Measurements from ENCODE around the gene ADRA2C. TPM values are rescaled to one million over a fixed set of nuclear protein-coding genes. Genes with fewer than 3 reads are reported as not detected.

The ADRA2C gene
- total and polyA plus RNA-seq, 9 of the 15 experiments (the other 6 are each of a cell fraction or from before 2014, with no cell fraction given), result 0.06 to 0.58 (median 0.14) TPM; not detected in 2

GRCh38 chr4:3742610-3743009 is 23.6 kb upstream of the ADRA2C start:
- Histone ChIP-seq H3K79me2 (ENCODE audit: control insufficient read depth, insufficient read depth, low read length) (no peaks in the 10 kb centered on the region), H3K9me1 (ENCODE audit: control insufficient read depth, insufficient read depth, low read length) (no peaks in the 10 kb centered on the region), H3K4me2 (ENCODE audit: insufficient read depth, low read length) (no peak overlapping the region), H3K4me1 (replicated peaks in 1 of 2; ENCODE audit: control insufficient read depth in 2 of 2, insufficient read depth in 2 of 2, low read length in 2 of 2) (peaks cover 0 to 12% of the 10 kb centered on the region in 2 experiments; a peak in 2 of 5 replicates), H3K9me3 (replicated peaks; ENCODE audit: control insufficient read depth, insufficient read depth, low read depth, low read length) (peaks cover 2% of the 10 kb centered on the region; the same call in 1 of the 2 replicates), H4K20me1 (replicated peaks; ENCODE audit: control insufficient read depth, insufficient read depth, low read length) (no peaks in the 10 kb centered on the region), H3K27me3 (ENCODE audit: control insufficient read depth in 2 of 2, insufficient read depth in 2 of 2, low read length in 2 of 2) (peaks cover 7 to 55% of the 10 kb centered on the region in 2 experiments; a peak in 4 of 5 replicates), H3K27ac (ENCODE audit: extremely low read depth, low read depth, low read length) (no peak overlapping the region), H3K36me3 (ENCODE audit: control insufficient read depth, insufficient read depth, low read length) (no peaks in the 10 kb centered on the region), H2AFZ (ENCODE audit: low read depth, low read length) (no peak overlapping the region), H3K4me3 (no peak overlapping the region), H3K9ac (ENCODE audit: insufficient read depth in 1 of 2, low read depth in 2 of 2, low read length in 2 of 2) (no peak overlapping the region)
- ATAC-seq, result no peak
- intact Hi-C loops (cut with micrococcal nuclease), result no loop called here
- in situ Hi-C loops (cut with MboI), result no loop called here
- FAIRE-seq, result no peak
- 0% methylated on average over 3 of the region's 3 CpGs for WGBS (ENCODE audit: insufficient coverage, low coverage, missing lambda C conversion rate)
- no TSS peak for BruUV-seq (replicated peaks)
- CTCF ChIA-PET (ENCODE audit: low intra/inter-chr PET ratio), result no interaction called here
- DNase-seq (ENCODE audit: extremely low read depth in 1 of 4, low spot score in 3 of 4), result no peak
- TF ChIP-seq DMBX1 (CRISPR knock-in tag; IDR thresholded peaks at IDR 0.05; ENCODE audit: borderline replicate concordance) (no peak), PRPF4 (IDR thresholded peaks at IDR 0.05; ENCODE audit: insufficient read depth, low read depth, low read length, poor library complexity, severe bottlenecking) (no peak), BCOR (IDR thresholded peaks at IDR 0.05) (peak; percentile 78), BRF2 (IDR thresholded peaks at IDR 0.05; ENCODE audit: borderline replicate concordance, insufficient read depth, insufficient read length) (no peak), RBM25 (IDR thresholded peaks at IDR 0.05; ENCODE audit: low read depth, low read length, severe bottlenecking) (peak; percentile 46), NRF1 (conservative IDR thresholded peaks at IDR 0.05 in 1 of 2, IDR thresholded peaks at IDR 0.05 in 1 of 2) (no peak), ZNF644 (tag; IDR thresholded peaks at IDR 0.05; ENCODE audit: low read depth) (no peak), ZNF696 (CRISPR knock-in tag; conservative IDR thresholded peaks at IDR 0.05) (no peak), CBX3 (IDR thresholded peaks at IDR 0.05; ENCODE audit: borderline replicate concordance in 1 of 2, low read length in 2 of 2) (peak in 1 of 2 experiments; percentile 48; a peak in 1 of 3 replicates)
- POLR2A ChIA-PET, result no interaction called here

Measured in K562 (cell line).